CD14-positive monocyte (primary cell): ENCODE measurements around the gene TDRD3. TPM values are rescaled to one million over a fixed set of nuclear protein-coding genes. Genes with fewer than 3 reads are reported as not detected.

ENCODE experiments used
- DNase-seq, 3 donors: peaks; one replicate each; pipeline ENCODE4 v3.0.0-alpha.2; 2011 to 2022
- H2AFZ ChIP-seq: 2 replicates; pipeline ENCODE4 v1.6.0; 2012; ENCODE audit warnings: mild to moderate bottlenecking, low read depth, low read length, inconsistent platforms; ENCODE audit not compliant: insufficient read depth, poor library complexity, severe bottlenecking
- H3K27ac ChIP-seq, 2 donors: 1 replicate in 1 of 2; 2 replicates in 1 of 2; pipeline ENCODE4 v1.5.1; 2012 to 2013; ENCODE audit warnings: low read length in 2 of 2, control low read depth in 1 of 2, inconsistent platforms in 1 of 2, low read depth in 1 of 2, mild to moderate bottlenecking in 1 of 2
- H3K27me3 ChIP-seq, 2 donors: one replicate each; pipeline versions ENCODE4 v1.6.0 to v1.6.1; 2011 to 2013; ENCODE audit warnings: low read length in 2 of 2; ENCODE audit not compliant: control insufficient read depth in 2 of 2, insufficient read depth in 2 of 2
- H3K36me3 ChIP-seq, 2 donors: replicated peaks in 1 of 2; 1 replicate in 1 of 2; 2 replicates in 1 of 2; pipeline versions ENCODE4 v1.5.1 to v1.6.1; 2012 to 2013; ENCODE audit warnings: low read length in 2 of 2, control low read depth in 1 of 2, inconsistent platforms in 1 of 2, mild to moderate bottlenecking in 1 of 2; ENCODE audit not compliant: insufficient read depth in 2 of 2, control insufficient read depth in 1 of 2
- H3K4me1 ChIP-seq, 2 donors: 1 replicate in 1 of 2; 2 replicates in 1 of 2; pipeline versions ENCODE4 v1.5.1 to v1.6.1; 2012 to 2013; ENCODE audit warnings: low read length in 2 of 2, control low read depth in 1 of 2, inconsistent platforms in 1 of 2, mild to moderate bottlenecking in 1 of 2, moderate library complexity in 1 of 2; ENCODE audit not compliant: insufficient read depth in 2 of 2, control insufficient read depth in 1 of 2
- H3K4me2 ChIP-seq: replicated peaks from 2 replicates; pipeline ENCODE3; 2012; ENCODE audit warnings: low read length, moderate library complexity, mild to moderate bottlenecking; ENCODE audit not compliant: poor library complexity, severe bottlenecking; ENCODE audit errors: extremely low read depth
- H3K4me3 ChIP-seq, 3 experiments: fragments of 200-600 bp in 1 of 3; sonication (generic) in 1 of 3; replicated peaks in 1 of 3; 1 replicate in 2 of 3; 2 replicates in 1 of 3; pipeline ENCODE4 v1.5.1; 2011 to 2013; ENCODE audit warnings: low read length in 3 of 3, mild to moderate bottlenecking in 3 of 3, control low read depth in 2 of 3, low read depth in 2 of 3, inconsistent platforms in 1 of 3, moderate library complexity in 1 of 3
- H3K79me2 ChIP-seq: 2 replicates; pipeline ENCODE4 v1.6.0; 2012; ENCODE audit warnings: mild to moderate bottlenecking, control low read depth, inconsistent platforms, low read length, moderate library complexity; ENCODE audit not compliant: insufficient read depth
- H3K9ac ChIP-seq: 2 replicates; pipeline ENCODE4 v1.6.0; 2017; ENCODE audit warnings: low read length, mild to moderate bottlenecking; ENCODE audit not compliant: insufficient read depth, poor library complexity, severe bottlenecking
- H3K9me3 ChIP-seq, 2 donors: replicated peaks in 1 of 2; 1 replicate in 1 of 2; 2 replicates in 1 of 2; pipeline versions ENCODE4 v1.5.1 to v1.6.1; 2012 to 2013; ENCODE audit warnings: low read length in 2 of 2, control low read depth in 1 of 2; ENCODE audit not compliant: control insufficient read depth in 1 of 2, insufficient read depth in 1 of 2
- H4K20me1 ChIP-seq: 2 replicates; pipeline ENCODE4 v1.6.0; 2012; ENCODE audit warnings: mild to moderate bottlenecking, low read length, control low read depth, moderate library complexity; ENCODE audit not compliant: insufficient read depth
- H3K27ac Mint-ChIP-seq, 7 donors: one replicate each; pipeline ENCODE4 v1.8.0; 2020; ENCODE audit warnings: mild to moderate bottlenecking in 7 of 7, mixed read lengths in 7 of 7, moderate library complexity in 6 of 7, inconsistent platforms in 2 of 7
- H3K27me3 Mint-ChIP-seq, 3 donors: one replicate each; pipeline ENCODE4 v1.8.0; 2021 to 2022; ENCODE audit warnings: low read depth in 3 of 3, mild to moderate bottlenecking in 3 of 3, mixed read lengths in 3 of 3, moderate library complexity in 3 of 3, inconsistent platforms in 1 of 3
- H3K36me3 Mint-ChIP-seq, 2 donors: one replicate each; pipeline ENCODE4 v1.8.0; 2020; ENCODE audit warnings: mixed read lengths in 2 of 2, inconsistent platforms in 1 of 2, mild to moderate bottlenecking in 1 of 2
- H3K4me1 Mint-ChIP-seq: one replicate; pipeline ENCODE4 v1.8.0; 2020; ENCODE audit warnings: mild to moderate bottlenecking, mixed read lengths
- H3K4me3 Mint-ChIP-seq, 2 donors: one replicate each; pipeline ENCODE4 v1.8.0; 2020; ENCODE audit warnings: mild to moderate bottlenecking in 2 of 2, mixed read lengths in 2 of 2, moderate library complexity in 1 of 2
- H3K9me3 Mint-ChIP-seq, 7 donors: one replicate each; pipeline ENCODE4 v1.8.0; 2020 to 2022; ENCODE audit warnings: mixed read lengths in 7 of 7, mild to moderate bottlenecking in 6 of 7, moderate library complexity in 6 of 7, inconsistent platforms in 2 of 7
- WGBS: methylation state at CpG from one replicate; pipeline ENCODE4 v1.1.5; 2013; ENCODE audit warnings: missing lambda C conversion rate; ENCODE audit not compliant: insufficient coverage; 5-methylcytosine and 5-hydroxymethylcytosine counted together
- intact Hi-C, 2 donors: fragments of 100-400 bp; cut with micrococcal nuclease; formaldehyde crosslinking; loops; one replicate each; pipeline versions ENCODE4 v1.15.0 to v1.15.1; 2023
- polyA plus RNA-seq, 3 donors: library from polyadenylated mRNA; depleted of rRNA in 1 of 3; unstranded in 2 of 3; stranded (reverse) in 1 of 3; fragments of 300-500 nt in 2 of 3; fragments of >200 nt in 1 of 3; fragmentation: Illumina TruSeq in 2 of 3; gene quantifications; 1 replicate in 2 of 3; 2 replicates in 1 of 3; pipeline ENCODE4 v1.2.3, GENCODE V29; 2012 to 2021
- TF ChIP-seq, protein P1 (sequence below): fragments of 200-600 bp; IDR thresholded peaks from one replicate; pipeline ENCODE4 v1.8.0; 2022; ENCODE audit warnings: antibody characterized with exemption, mild to moderate bottlenecking

Gene TDRD3
- polyA plus RNA-seq, 3 donors = 2.7 to 4.8 (median 4.7) TPM

GRCh38 chr13:60584976-60585375, 188.0 kb downstream of the TDRD3 start:
- Histone ChIP-seq H3K4me2 (no peak overlapping the region), H3K36me3 (no peaks in the 10 kb centered on the region), H3K27ac (no peak overlapping the region), H3K9ac (no peak overlapping the region), H2AFZ (no peak overlapping the region), H3K9me3 (peaks cover 34 to 39% of the 10 kb centered on the region in 2 donors), H3K4me3 (no peak overlapping the region), H4K20me1 (no peaks in the 10 kb centered on the region), H3K4me1 (no peaks in the 10 kb centered on the region), H3K79me2 (no peaks in the 10 kb centered on the region), H3K27me3 (no peaks in the 10 kb centered on the region)
- DNase-seq = no peak
- intact Hi-C loops = no loop called here
- peaks cover 13 to 35% (median 23%) of the 10 kb centered on the region in 7 donors for H3K9me3 Mint-ChIP-seq
- H3K36me3 Mint-ChIP-seq = no peaks in the 10 kb centered on the region
- H3K27me3 Mint-ChIP-seq = peaks cover 0 to 3% (median 3%) of the 10 kb centered on the region in 3 donors
- H3K4me3 Mint-ChIP-seq = no peak overlapping the region
- 84% methylated on average over 9 of the region's 11 CpGs for WGBS
- TF ChIP-seq, protein P1, sequence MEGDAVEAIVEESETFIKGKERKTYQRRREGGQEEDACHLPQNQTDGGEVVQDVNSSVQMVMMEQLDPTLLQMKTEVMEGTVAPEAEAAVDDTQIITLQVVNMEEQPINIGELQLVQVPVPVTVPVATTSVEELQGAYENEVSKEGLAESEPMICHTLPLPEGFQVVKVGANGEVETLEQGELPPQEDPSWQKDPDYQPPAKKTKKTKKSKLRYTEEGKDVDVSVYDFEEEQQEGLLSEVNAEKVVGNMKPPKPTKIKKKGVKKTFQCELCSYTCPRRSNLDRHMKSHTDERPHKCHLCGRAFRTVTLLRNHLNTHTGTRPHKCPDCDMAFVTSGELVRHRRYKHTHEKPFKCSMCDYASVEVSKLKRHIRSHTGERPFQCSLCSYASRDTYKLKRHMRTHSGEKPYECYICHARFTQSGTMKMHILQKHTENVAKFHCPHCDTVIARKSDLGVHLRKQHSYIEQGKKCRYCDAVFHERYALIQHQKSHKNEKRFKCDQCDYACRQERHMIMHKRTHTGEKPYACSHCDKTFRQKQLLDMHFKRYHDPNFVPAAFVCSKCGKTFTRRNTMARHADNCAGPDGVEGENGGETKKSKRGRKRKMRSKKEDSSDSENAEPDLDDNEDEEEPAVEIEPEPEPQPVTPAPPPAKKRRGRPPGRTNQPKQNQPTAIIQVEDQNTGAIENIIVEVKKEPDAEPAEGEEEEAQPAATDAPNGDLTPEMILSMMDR = no peak
- no peaks in the 10 kb centered on the region for H3K4me1 Mint-ChIP-seq
- no peak overlapping the region for H3K27ac Mint-ChIP-seq

DNA sequence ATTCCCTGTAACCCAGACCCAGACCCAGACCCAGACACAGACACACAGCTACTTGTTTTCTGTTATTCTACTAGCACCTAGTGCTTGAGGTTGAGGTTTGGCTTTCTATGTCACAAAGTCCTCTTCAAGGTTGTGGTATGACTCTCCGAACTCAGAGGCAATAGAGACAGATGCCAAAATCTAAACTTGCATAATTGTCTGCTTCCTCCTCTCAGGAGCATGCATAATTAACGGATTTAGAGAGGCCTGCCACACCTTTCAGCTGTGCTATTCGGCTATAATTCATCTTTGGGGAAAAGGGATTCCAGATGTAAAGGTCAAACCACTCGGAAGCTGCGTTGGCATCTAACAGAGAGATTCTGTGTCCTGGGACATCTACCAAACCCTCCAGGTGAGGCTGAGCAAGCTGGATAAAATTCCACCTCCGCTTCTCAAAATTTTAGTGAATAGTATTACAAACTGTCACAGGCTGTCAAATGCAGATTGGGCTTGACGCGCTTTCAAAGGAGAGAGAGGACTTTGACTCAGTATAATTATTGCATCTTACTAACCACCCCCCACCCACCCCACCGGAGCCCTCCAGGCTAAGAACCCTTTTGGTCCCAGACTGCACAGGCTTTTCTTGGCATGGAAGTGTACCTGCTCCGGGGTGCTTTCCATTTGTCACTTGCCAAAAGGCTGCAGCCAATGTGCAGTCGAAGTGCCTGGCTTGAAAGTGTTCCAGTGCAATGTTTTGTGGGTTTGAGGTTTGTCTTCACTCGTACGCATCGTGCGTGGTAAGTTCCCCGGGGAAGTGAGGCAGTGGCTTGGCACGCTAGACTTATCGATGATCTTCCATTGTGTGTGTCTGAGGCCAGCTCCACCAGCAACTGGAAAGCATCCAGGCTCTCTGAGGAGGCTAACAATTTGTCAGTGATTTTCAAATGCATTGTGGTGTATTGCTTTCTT, 194.1 kb downstream of the TDRD3 start:
- no peak overlapping the region for H3K4me2 ChIP-seq
- peaks cover 0 to 2% (median 2%) of the 10 kb centered on the region in 3 donors for H3K27me3 Mint-ChIP-seq
- intact Hi-C loops = no loop called here
- peaks cover 3 to 16% (median 9%) of the 10 kb centered on the region in 7 donors for H3K9me3 Mint-ChIP-seq
- no peaks in the 10 kb centered on the region for H3K36me3 ChIP-seq
- 77% methylated on average over 14 of the region's 18 CpGs for WGBS
- peaks cover 11 to 22% of the 10 kb centered on the region in 2 donors for H3K9me3 ChIP-seq
- H3K4me3 ChIP-seq = no peak overlapping the region
- no peak overlapping the region for H3K4me3 Mint-ChIP-seq
- TF ChIP-seq, protein P1 = no peak
- no peaks in the 10 kb centered on the region for H3K36me3 Mint-ChIP-seq
- no peaks in the 10 kb centered on the region for H3K27me3 ChIP-seq
- no peak overlapping the region for H2AFZ ChIP-seq
- H3K4me1 Mint-ChIP-seq = no peaks in the 10 kb centered on the region
- no peaks in the 10 kb centered on the region for H4K20me1 ChIP-seq
- H3K4me1 ChIP-seq = no peaks in the 10 kb centered on the region
- no peak overlapping the region for H3K9ac ChIP-seq
- no peak for DNase-seq
- no peak overlapping the region for H3K27ac ChIP-seq
- H3K79me2 ChIP-seq = no peaks in the 10 kb centered on the region
- no peak overlapping the region for H3K27ac Mint-ChIP-seq
